ENCODE data around the gene TIAM2. TPM values are rescaled to one million over a fixed set of nuclear protein-coding genes. Genes with fewer than 3 reads are reported as not detected.
A peak's percentile ranks its signal among the peaks of the same experiment; 100 is the strongest.

The TIAM2 gene
- total RNA-seq, 1 experiment from 2014 or later = 3.8 TPM

- Mint-ChIP-seq H3K27ac (ENCODE audit: unreplicated experiment) (no peak overlapping the region), H3K4me3 (ENCODE audit: unreplicated experiment) (no peak overlapping the region), H3K9me3 (ENCODE audit: unreplicated experiment) (no peaks in the 10 kb centered on the region), H3K36me3 (ENCODE audit: insufficient read depth, unreplicated experiment) (no peaks in the 10 kb centered on the region), H3K4me1 (ENCODE audit: low read depth, unreplicated experiment) (peaks cover 25% of the 10 kb centered on the region), H3K27me3 (ENCODE audit: insufficient read depth, unreplicated experiment) (no peaks in the 10 kb centered on the region)
- Histone ChIP-seq H3K27me3 (replicated peaks; ENCODE audit: control insufficient read depth, insufficient read depth, low read length) (no peaks in the 10 kb centered on the region), H3K4me3 (ENCODE audit: low read depth, low read length) (no peak overlapping the region), H3K9me3 (no peaks in the 10 kb centered on the region), H3K4me1 (peaks cover 15% of the 10 kb centered on the region), H3K36me3 (ENCODE audit: control insufficient read depth, insufficient read depth, low read length) (no peaks in the 10 kb centered on the region)
- CTCF ChIA-PET = no interaction called here
- no TSS peak for BruUV-seq (replicated peaks)
- no peak for TF ChIP-seq CTCF (IDR thresholded peaks at IDR 0.05; ENCODE audit: insufficient read depth in 1 of 2, low read depth in 1 of 2, low read length in 1 of 2, severe bottlenecking in 1 of 2, unreplicated experiment in 1 of 2)
- intact Hi-C loops (cut with micrococcal nuclease; ENCODE audit: unreplicated experiment) = no loop called here
- no peak for DNase-seq
- POLR2A ChIA-PET = no interaction called here
Measured at GRCh38 chr6:155219858-155220301, 224.8 kb downstream of the TIAM2 start.

DNA sequence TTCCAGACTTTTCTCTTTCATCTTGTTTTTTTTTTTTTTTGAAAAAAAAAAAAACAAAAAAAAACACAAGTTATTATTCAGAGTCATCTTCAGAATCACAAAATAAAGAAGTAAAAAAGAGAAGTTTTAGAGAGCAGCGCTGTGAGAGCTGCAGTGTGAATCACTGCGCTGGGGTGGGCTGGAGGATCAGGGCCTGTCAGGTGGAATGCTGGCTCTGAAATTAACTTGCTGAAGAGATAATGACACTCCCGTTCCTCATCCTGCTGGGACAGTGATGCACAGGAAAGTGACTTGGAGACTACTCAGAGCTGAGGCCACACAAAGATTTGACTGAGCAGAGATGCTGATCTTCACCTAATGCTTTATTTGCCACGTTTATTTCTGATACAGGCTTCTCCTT is 226.0 kb downstream of the TIAM2 start:
- Histone ChIP-seq H3K4me3 (ENCODE audit: low read depth, low read length) (no peak overlapping the region), H3K36me3 (ENCODE audit: control insufficient read depth, insufficient read depth, low read length) (no peaks in the 10 kb centered on the region), H3K9me3 (no peaks in the 10 kb centered on the region), H3K4me1 (peaks cover 17% of the 10 kb centered on the region), H3K27me3 (replicated peaks; ENCODE audit: control insufficient read depth, insufficient read depth, low read length) (no peaks in the 10 kb centered on the region)
- CTCF ChIA-PET = interaction anchor here (0.5 kb wide), 1 partner anchor 9 kb away, joined by 3 read pairs; no protein-coding TSS in a partner anchor
- Mint-ChIP-seq H3K27ac (ENCODE audit: unreplicated experiment) (peak overlapping the region; percentile 74), H3K9me3 (ENCODE audit: unreplicated experiment) (no peaks in the 10 kb centered on the region), H3K4me3 (ENCODE audit: unreplicated experiment) (no peak overlapping the region), H3K36me3 (ENCODE audit: insufficient read depth, unreplicated experiment) (no peaks in the 10 kb centered on the region), H3K4me1 (ENCODE audit: low read depth, unreplicated experiment) (peaks cover 25% of the 10 kb centered on the region), H3K27me3 (ENCODE audit: insufficient read depth, unreplicated experiment) (no peaks in the 10 kb centered on the region)
- intact Hi-C loops (cut with micrococcal nuclease; ENCODE audit: unreplicated experiment) = no loop called here
- POLR2A ChIA-PET = no interaction called here
- no peak for DNase-seq
- no peak for TF ChIP-seq CTCF (IDR thresholded peaks at IDR 0.05; ENCODE audit: insufficient read depth in 1 of 2, low read depth in 1 of 2, low read length in 1 of 2, severe bottlenecking in 1 of 2, unreplicated experiment in 1 of 2)
- BruUV-seq (replicated peaks) = no TSS peak

DNA sequence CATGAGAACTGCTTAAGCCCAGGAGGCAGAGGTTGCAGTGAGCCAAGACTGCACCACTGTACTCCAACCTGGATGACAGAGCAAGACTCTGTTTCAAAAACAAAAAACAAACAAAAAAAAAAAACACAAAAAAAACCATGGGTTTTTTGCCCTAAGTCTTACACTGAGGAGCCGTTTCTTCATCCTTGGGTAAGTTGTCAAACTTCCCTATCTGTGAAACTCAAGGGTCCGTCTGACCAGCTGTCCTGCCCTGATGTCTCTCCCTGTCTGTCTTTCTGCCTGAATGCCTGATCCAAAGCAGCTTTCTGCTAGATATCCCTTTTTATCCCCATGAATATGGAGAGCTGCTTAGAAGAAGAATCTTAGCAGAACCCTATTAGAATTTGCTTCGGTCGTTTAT is 227.4 kb downstream of the TIAM2 start:
- BruUV-seq (replicated peaks) = no TSS peak
- Mint-ChIP-seq H3K4me1 (ENCODE audit: low read depth, unreplicated experiment) (peaks cover 19% of the 10 kb centered on the region), H3K9me3 (ENCODE audit: unreplicated experiment) (no peaks in the 10 kb centered on the region), H3K36me3 (ENCODE audit: insufficient read depth, unreplicated experiment) (no peaks in the 10 kb centered on the region), H3K27me3 (ENCODE audit: insufficient read depth, unreplicated experiment) (no peaks in the 10 kb centered on the region), H3K4me3 (ENCODE audit: unreplicated experiment) (no peak overlapping the region), H3K27ac (ENCODE audit: unreplicated experiment) (peak overlapping the region; percentile 29)
- Histone ChIP-seq H3K36me3 (ENCODE audit: control insufficient read depth, insufficient read depth, low read length) (no peaks in the 10 kb centered on the region), H3K9me3 (no peaks in the 10 kb centered on the region; the same call in none of the 2 replicates), H3K4me1 (peaks cover 17% of the 10 kb centered on the region), H3K27me3 (replicated peaks; ENCODE audit: control insufficient read depth, insufficient read depth, low read length) (no peaks in the 10 kb centered on the region), H3K4me3 (ENCODE audit: low read depth, low read length) (no peak overlapping the region)
- no peak for TF ChIP-seq CTCF (IDR thresholded peaks at IDR 0.05; ENCODE audit: insufficient read depth in 1 of 2, low read depth in 1 of 2, low read length in 1 of 2, severe bottlenecking in 1 of 2, unreplicated experiment in 1 of 2)
- POLR2A ChIA-PET = interaction anchor here (1.1 kb wide), 1 partner anchor 37 kb away, joined by 4 read pairs; no protein-coding TSS in a partner anchor
- no peak for DNase-seq
- intact Hi-C loops (cut with micrococcal nuclease; ENCODE audit: unreplicated experiment) = no loop called here
- CTCF ChIA-PET = interaction anchor here (1.0 kb wide), 1 partner anchor 45 kb away, joined by 3 read pairs; no protein-coding TSS in a partner anchor

All from Caco-2 (cell line).